Endodermal cell (in vitro differentiated cells): ENCODE measurements around the gene JAKMIP2. TPM values are rescaled to one million over a fixed set of nuclear protein-coding genes. Genes with fewer than 3 reads are reported as not detected.
A peak's percentile ranks its signal among the peaks of the same experiment; 100 is the strongest.

Source experiments
- DNase-seq: peaks from one replicate; pipeline ENCODE4 v3.0.0-alpha.2; 2017
- H3K27ac ChIP-seq: 2 replicates; pipeline ENCODE4 v1.5.1; 2013; ENCODE audit warnings: mild to moderate bottlenecking, low read depth, low read length, moderate library complexity
- H3K27me3 ChIP-seq: 2 replicates; pipeline ENCODE4 v1.6.1; 2013; ENCODE audit warnings: mild to moderate bottlenecking, low read length, moderate library complexity; ENCODE audit not compliant: insufficient read depth, control insufficient read depth, poor library complexity, severe bottlenecking
- H3K36me3 ChIP-seq: 2 replicates; pipeline ENCODE4 v1.7.0; 2013; ENCODE audit warnings: mild to moderate bottlenecking, low read length, moderate library complexity; ENCODE audit not compliant: control insufficient read depth, insufficient read depth
- H3K4me1 ChIP-seq: one replicate; pipeline ENCODE4 v1.7.0; 2013; ENCODE audit warnings: low read length; ENCODE audit not compliant: control insufficient read depth, insufficient read depth
- H3K4me3 ChIP-seq: 2 replicates; pipeline ENCODE4 v1.5.1; 2013; ENCODE audit warnings: mild to moderate bottlenecking, low read length, moderate library complexity
- H3K9ac ChIP-seq: 2 replicates; pipeline ENCODE4 v1.6.1; 2013; ENCODE audit warnings: mild to moderate bottlenecking, low read length, moderate library complexity; ENCODE audit not compliant: poor library complexity, severe bottlenecking; ENCODE audit errors: extremely low read depth
- H3K9me3 ChIP-seq: 2 replicates; pipeline ENCODE4 v1.6.1; 2013; ENCODE audit warnings: mild to moderate bottlenecking, low read length, moderate library complexity; ENCODE audit not compliant: control insufficient read depth
- H3K27ac Mint-ChIP-seq: 2 replicates; pipeline ENCODE4 v1.8.0; 2020; ENCODE audit warnings: mixed read lengths
- H3K27me3 Mint-ChIP-seq: 2 replicates; pipeline ENCODE4 v1.8.0; 2021; ENCODE audit warnings: mild to moderate bottlenecking, mixed read lengths; ENCODE audit not compliant: insufficient read depth
- H3K36me3 Mint-ChIP-seq: 2 replicates; pipeline ENCODE4 v1.8.0; 2020; ENCODE audit warnings: low read depth, mixed read lengths
- H3K4me1 Mint-ChIP-seq: 2 replicates; pipeline ENCODE4 v1.8.0; 2020; ENCODE audit warnings: mixed read lengths
- H3K4me3 Mint-ChIP-seq: 2 replicates; pipeline ENCODE4 v1.8.0; 2020; ENCODE audit warnings: mild to moderate bottlenecking, moderate library complexity, mixed read lengths
- H3K9me3 Mint-ChIP-seq: 2 replicates; pipeline ENCODE4 v1.8.0; 2020; ENCODE audit warnings: mild to moderate bottlenecking, mixed read lengths
- WGBS, 2 experiments: methylation state at CpG; one replicate each; pipeline versions ENCODE4 v1.1.5 to v1.1.7; 2013; ENCODE audit warnings: missing lambda C conversion rate in 2 of 2, mixed read lengths in 1 of 2; ENCODE audit not compliant: insufficient coverage in 1 of 2, insufficient read length in 1 of 2; 5-methylcytosine and 5-hydroxymethylcytosine counted together
- total RNA-seq, 2 donors: library from RNA; stranded (reverse); fragmentation: NEBNext Ultra II Directional in 1 of 2; extraction: Animal tissue kit (Norgen Biotek cat#: 25700) in 1 of 2; gene quantifications; 2 replicates in 1 of 2; 3 replicates in 1 of 2; pipeline ENCODE4 v1.2.1, GENCODE V29; 2021
- TF ChIP-seq, protein P1 (sequence below): fragments of 200-600 bp; sonication (generic); conservative IDR thresholded peaks from 2 replicates; pipeline ENCODE4 v1.5.0; 2021; ENCODE audit warnings: antibody characterized with exemption, mild to moderate bottlenecking

JAKMIP2 gene
- total RNA-seq, 2 donors from 2014 or later = 6.9 to 16.7 TPM

DNA sequence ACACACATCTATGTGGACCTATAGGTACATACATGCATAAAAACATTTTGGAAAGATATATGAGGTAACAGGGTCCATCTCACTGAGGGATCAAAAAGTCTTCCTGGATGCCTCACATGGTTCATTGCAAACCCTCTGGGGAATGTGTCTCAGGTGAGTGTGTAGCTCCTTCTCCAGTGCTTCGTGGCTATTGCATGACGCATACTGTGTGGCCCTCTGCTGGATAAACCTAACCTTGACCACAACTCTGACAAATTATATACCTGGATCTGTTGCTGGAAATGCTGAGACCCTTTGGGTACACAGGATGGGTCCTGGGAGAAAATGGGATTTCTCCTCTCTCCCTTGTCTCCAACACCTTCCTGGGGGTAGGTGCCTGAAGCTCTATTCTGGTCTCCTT lies 91.9 kb downstream of the JAKMIP2 start:
- TF ChIP-seq, protein P1, sequence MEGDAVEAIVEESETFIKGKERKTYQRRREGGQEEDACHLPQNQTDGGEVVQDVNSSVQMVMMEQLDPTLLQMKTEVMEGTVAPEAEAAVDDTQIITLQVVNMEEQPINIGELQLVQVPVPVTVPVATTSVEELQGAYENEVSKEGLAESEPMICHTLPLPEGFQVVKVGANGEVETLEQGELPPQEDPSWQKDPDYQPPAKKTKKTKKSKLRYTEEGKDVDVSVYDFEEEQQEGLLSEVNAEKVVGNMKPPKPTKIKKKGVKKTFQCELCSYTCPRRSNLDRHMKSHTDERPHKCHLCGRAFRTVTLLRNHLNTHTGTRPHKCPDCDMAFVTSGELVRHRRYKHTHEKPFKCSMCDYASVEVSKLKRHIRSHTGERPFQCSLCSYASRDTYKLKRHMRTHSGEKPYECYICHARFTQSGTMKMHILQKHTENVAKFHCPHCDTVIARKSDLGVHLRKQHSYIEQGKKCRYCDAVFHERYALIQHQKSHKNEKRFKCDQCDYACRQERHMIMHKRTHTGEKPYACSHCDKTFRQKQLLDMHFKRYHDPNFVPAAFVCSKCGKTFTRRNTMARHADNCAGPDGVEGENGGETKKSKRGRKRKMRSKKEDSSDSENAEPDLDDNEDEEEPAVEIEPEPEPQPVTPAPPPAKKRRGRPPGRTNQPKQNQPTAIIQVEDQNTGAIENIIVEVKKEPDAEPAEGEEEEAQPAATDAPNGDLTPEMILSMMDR = peak; percentile 74
- peaks cover 3% of the 10 kb centered on the region for H3K4me1 Mint-ChIP-seq
- no peaks in the 10 kb centered on the region for H3K27me3 ChIP-seq
- no peak overlapping the region for H3K27ac ChIP-seq
- peak; percentile 70 for DNase-seq
- no peaks in the 10 kb centered on the region for H3K9me3 ChIP-seq
- H3K9me3 Mint-ChIP-seq = peaks cover 1% of the 10 kb centered on the region
- H3K27me3 Mint-ChIP-seq = no peaks in the 10 kb centered on the region
- H3K4me3 ChIP-seq = no peak overlapping the region
- H3K4me3 Mint-ChIP-seq = no peak overlapping the region
- H3K36me3 Mint-ChIP-seq = no peaks in the 10 kb centered on the region
- WGBS, 2 experiments = 65 to 80% methylated on average over 1 to 2 of the region's 2 CpGs
- H3K9ac ChIP-seq = no peak overlapping the region
- no peaks in the 10 kb centered on the region for H3K4me1 ChIP-seq
- H3K36me3 ChIP-seq = no peaks in the 10 kb centered on the region
- H3K27ac Mint-ChIP-seq = no peak overlapping the region

DNA sequence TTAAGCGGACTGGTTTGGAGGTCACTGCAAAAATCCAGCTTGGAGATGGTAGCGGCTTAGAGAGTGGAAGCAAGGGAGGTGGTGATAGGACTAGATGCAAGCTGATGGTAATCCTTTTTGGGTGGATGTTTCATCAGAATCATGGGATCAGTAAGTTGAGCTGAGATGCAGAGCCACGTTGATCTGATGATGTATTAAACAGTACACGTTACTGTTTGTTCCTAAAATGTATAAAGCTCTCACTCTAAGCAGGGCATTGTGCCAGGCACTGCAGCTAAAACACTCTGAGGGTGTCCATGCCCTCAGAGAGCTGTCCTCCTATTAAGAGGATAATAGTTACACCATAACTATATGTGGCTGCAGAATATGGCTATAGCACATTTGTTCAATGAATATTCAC lies 93.1 kb downstream of the JAKMIP2 start:
- TF ChIP-seq, protein P1 = no peak
- no peak overlapping the region for H3K9ac ChIP-seq
- Mint-ChIP-seq H3K4me3 (no peak overlapping the region), H3K27ac (no peak overlapping the region), H3K4me1 (peaks cover 3% of the 10 kb centered on the region), H3K9me3 (no peaks in the 10 kb centered on the region), H3K27me3 (no peaks in the 10 kb centered on the region), H3K36me3 (no peaks in the 10 kb centered on the region)
- no peaks in the 10 kb centered on the region for H3K9me3 ChIP-seq
- DNase-seq = no peak
- no peaks in the 10 kb centered on the region for H3K27me3 ChIP-seq
- H3K27ac ChIP-seq = no peak overlapping the region
- WGBS, 2 experiments = 93% methylated on average over 4 of the region's 4 CpGs; no CpG with 5 or more reads in 1 of the 2 experiments
- H3K36me3 ChIP-seq = no peaks in the 10 kb centered on the region
- H3K4me3 ChIP-seq = no peak overlapping the region
- no peaks in the 10 kb centered on the region for H3K4me1 ChIP-seq

DNA sequence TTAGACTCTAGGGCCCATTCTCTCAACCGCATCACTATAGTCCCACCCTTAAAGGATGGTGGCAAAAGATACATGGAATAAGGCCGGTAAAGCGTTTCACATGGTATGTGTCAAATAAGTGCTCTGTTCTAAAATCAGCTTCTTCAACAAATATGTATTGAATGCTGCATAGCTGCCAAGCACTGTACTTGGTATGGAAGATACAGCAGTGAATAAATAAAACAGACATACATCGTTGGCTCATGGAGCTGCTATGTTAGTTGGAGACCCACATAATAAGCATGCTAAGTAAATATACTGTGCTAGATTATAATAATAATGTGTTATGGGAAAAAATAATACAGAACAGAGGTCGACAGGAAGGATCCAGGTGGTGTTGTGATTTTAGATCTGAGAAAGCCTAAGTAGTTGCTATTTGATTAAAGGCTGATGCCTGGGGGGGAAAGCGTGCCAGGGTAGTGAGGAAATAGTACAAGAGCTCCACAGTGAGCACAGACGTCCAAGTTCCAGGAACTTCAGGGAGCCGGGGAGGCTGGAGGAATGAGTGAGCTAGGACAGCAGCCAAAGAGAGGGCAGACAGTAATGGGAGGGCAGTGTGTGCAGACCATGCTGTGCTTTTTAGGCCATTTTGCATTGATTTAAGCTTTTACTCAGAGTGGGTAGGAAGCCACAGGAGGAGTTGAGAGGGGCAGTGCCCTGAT lies 93.7 kb downstream of the JAKMIP2 start:
- no peak overlapping the region for H3K9ac ChIP-seq
- H3K4me3 Mint-ChIP-seq = no peak overlapping the region
- 85 to 86% methylated on average over 8 of the region's 8 CpGs for WGBS, 2 experiments
- no peaks in the 10 kb centered on the region for H3K27me3 Mint-ChIP-seq
- H3K36me3 ChIP-seq = no peaks in the 10 kb centered on the region
- no peaks in the 10 kb centered on the region for H3K9me3 ChIP-seq
- DNase-seq = no peak
- H3K9me3 Mint-ChIP-seq = no peaks in the 10 kb centered on the region
- H3K27ac ChIP-seq = no peak overlapping the region
- no peak overlapping the region for H3K4me3 ChIP-seq
- H3K27ac Mint-ChIP-seq = no peak overlapping the region
- H3K4me1 Mint-ChIP-seq = peaks cover 3% of the 10 kb centered on the region
- H3K4me1 ChIP-seq = no peaks in the 10 kb centered on the region
- TF ChIP-seq, protein P1 = no peak
- H3K27me3 ChIP-seq = no peaks in the 10 kb centered on the region
- no peaks in the 10 kb centered on the region for H3K36me3 Mint-ChIP-seq
